Liver (tissue), 9 donors: ENCODE measurements around the gene ATAT1. TPM values are rescaled to one million over a fixed set of nuclear protein-coding genes. Genes with fewer than 3 reads are reported as not detected.
A peak's percentile ranks its signal among the peaks of the same experiment; 100 is the strongest.

ENCODE experiments used
- DNase-seq: peaks from one replicate; pipeline ENCODE4 v3.0.0-alpha.2; 2017; ENCODE audit warnings: low spot score
- H3K27ac ChIP-seq, 2 donors: one replicate each; pipeline ENCODE4 v1.7.0; 2013; ENCODE audit warnings: inconsistent platforms in 2 of 2, low read length in 2 of 2, control low read depth in 1 of 2, low read depth in 1 of 2, mild to moderate bottlenecking in 1 of 2
- H3K27me3 ChIP-seq, 4 donors: one replicate each; pipeline versions ENCODE4 v1.6.1 to v1.7.0; 2013; ENCODE audit warnings: low read length in 3 of 4, inconsistent platforms in 1 of 4, mild to moderate bottlenecking in 1 of 4, moderate library complexity in 1 of 4; ENCODE audit not compliant: control insufficient read depth in 4 of 4, insufficient read depth in 4 of 4
- H3K36me3 ChIP-seq, 4 donors: one replicate each; pipeline versions ENCODE4 v1.6.1 to v1.7.0; 2013; ENCODE audit warnings: low read length in 3 of 4, mild to moderate bottlenecking in 3 of 4, low read depth in 1 of 4, moderate library complexity in 1 of 4; ENCODE audit not compliant: control insufficient read depth in 4 of 4, insufficient read depth in 3 of 4
- H3K4me1 ChIP-seq, 4 donors: one replicate each; pipeline versions ENCODE4 v1.6.1 to v1.7.0; 2013; ENCODE audit warnings: low read length in 3 of 4, mild to moderate bottlenecking in 3 of 4, moderate library complexity in 1 of 4; ENCODE audit not compliant: control insufficient read depth in 4 of 4, insufficient read depth in 4 of 4
- H3K4me3 ChIP-seq, 3 donors: one replicate each; pipeline versions ENCODE4 v1.6.1 to v1.7.0; 2013; ENCODE audit warnings: low read length in 3 of 3, control low read depth in 1 of 3, low read depth in 1 of 3, mild to moderate bottlenecking in 1 of 3
- H3K9ac ChIP-seq, 2 donors: one replicate each; pipeline ENCODE4 v1.7.0; 2013; ENCODE audit warnings: low read length in 2 of 2, mild to moderate bottlenecking in 2 of 2, moderate library complexity in 2 of 2, control low read depth in 1 of 2, low read depth in 1 of 2
- H3K9me3 ChIP-seq, 4 donors: one replicate each; pipeline versions ENCODE4 v1.6.1 to v1.7.0; 2013; ENCODE audit warnings: low read length in 3 of 4; ENCODE audit not compliant: control insufficient read depth in 4 of 4
- ATF3 ChIP-seq: IDR thresholded peaks from 2 replicates; pipeline ENCODE4 v1.6.1; 2016; ENCODE audit warnings: antibody characterized with exemption
- CTCF ChIP-seq: fragments of 150-350 bp; IDR thresholded peaks from 2 replicates; pipeline ENCODE4 v1.5.1; 2017; ENCODE audit warnings: improper control_type of control experiment, low read depth, low read length; ENCODE audit not compliant: missing input control
- EGR1 ChIP-seq, 2 donors: IDR thresholded peaks; 2 replicates each; pipeline ENCODE4 v1.6.1; 2016 to 2018; ENCODE audit warnings: antibody characterized with exemption in 2 of 2, low read depth in 2 of 2
- FOXA1 ChIP-seq: IDR thresholded peaks from 2 replicates; pipeline ENCODE4 v1.6.1; 2016; ENCODE audit warnings: antibody characterized with exemption
- FOXA2 ChIP-seq: IDR thresholded peaks from 2 replicates; pipeline ENCODE4 v1.6.1; 2016; ENCODE audit warnings: antibody characterized with exemption
- GABPA ChIP-seq, 2 donors: IDR thresholded peaks in 1 of 2; conservative IDR thresholded peaks in 1 of 2; 2 replicates each; pipeline ENCODE4 v1.6.1; 2016; ENCODE audit warnings: antibody characterized with exemption in 2 of 2, mild to moderate bottlenecking in 1 of 2, moderate library complexity in 1 of 2
- HNF4A ChIP-seq, 2 donors: conservative IDR thresholded peaks; 2 replicates each; pipeline ENCODE4 v1.6.1; 2016; ENCODE audit warnings: antibody characterized with exemption in 2 of 2, mild to moderate bottlenecking in 2 of 2
- HNF4G ChIP-seq: IDR thresholded peaks from 2 replicates; pipeline ENCODE4 v1.6.1; 2016; ENCODE audit warnings: antibody characterized with exemption
- JUND ChIP-seq, 2 donors: IDR thresholded peaks; 2 replicates each; pipeline ENCODE4 v1.6.1; 2016; ENCODE audit warnings: antibody characterized with exemption in 2 of 2
- MAX ChIP-seq: IDR thresholded peaks from 2 replicates; pipeline ENCODE4 v1.6.1; 2016; ENCODE audit warnings: antibody characterized with exemption
- NR2F2 ChIP-seq: IDR thresholded peaks from 2 replicates; pipeline ENCODE4 v1.6.1; 2016; ENCODE audit warnings: antibody characterized with exemption
- RAD21 ChIP-seq, 2 donors: IDR thresholded peaks; 2 replicates each; pipeline ENCODE4 v1.6.1; 2016; ENCODE audit warnings: antibody characterized with exemption in 2 of 2, mild to moderate bottlenecking in 2 of 2
- REST ChIP-seq: IDR thresholded peaks from 2 replicates; pipeline ENCODE4 v1.6.1; 2016; ENCODE audit warnings: antibody characterized with exemption, mild to moderate bottlenecking
- RXRA ChIP-seq, 2 donors: IDR thresholded peaks; 2 replicates each; pipeline ENCODE4 v1.6.1; 2017 to 2018; ENCODE audit warnings: antibody characterized with exemption in 2 of 2, mild to moderate bottlenecking in 1 of 2
- SP1 ChIP-seq: IDR thresholded peaks from 2 replicates; pipeline ENCODE4 v1.6.1; 2018; ENCODE audit warnings: antibody characterized with exemption, mild to moderate bottlenecking
- TAF1 ChIP-seq: conservative IDR thresholded peaks from 2 replicates; pipeline ENCODE4 v1.6.1; 2016; ENCODE audit warnings: antibody characterized with exemption, mild to moderate bottlenecking
- YY1 ChIP-seq: IDR thresholded peaks from 2 replicates; pipeline ENCODE4 v1.6.1; 2016; ENCODE audit warnings: antibody characterized with exemption, mild to moderate bottlenecking
- WGBS: extraction: QIAGEN DNeasy Blood & Tissue Kit; methylation state at CpG from one replicate; pipeline ENCODE4 v1.1.7; 2013; 5-methylcytosine and 5-hydroxymethylcytosine counted together
- polyA plus RNA-seq, 2 donors: library from polyadenylated mRNA; stranded (reverse) in 1 of 2; unstranded in 1 of 2; fragments of 200-250 nt in 1 of 2; fragments of >200 nt in 1 of 2; fragmentation: Nextera tagmentation in 1 of 2; extraction: Ambion mirVana in 1 of 2; gene quantifications; one replicate each; pipeline versions ENCODE4 v1.2.1 to v1.2.3, GENCODE V29; 2013 to 2015
- total RNA-seq, 2 donors: library from RNA; depleted of rRNA; stranded (reverse); fragments of >200 nt; gene quantifications; one replicate each; pipeline ENCODE4 v1.2.3, GENCODE V29; 2014
- donor health status: healthy.
- donor health status: healthy.
- donor health status: healthy.
- donor health status: healthy.
- donor health status: healthy.

ATAT1 gene
- total RNA-seq (1 to 10 TPM; 2.1 to 3.3 TPM), polyA plus RNA-seq (1 to 10 TPM; 2.6 to 5.4 TPM)

- peak; percentile 88 for DNase-seq
- Histone ChIP-seq H3K4me3 (peak within 1 kb of the TSS; percentile 60 to 83 (median 61)), H3K4me1 (peaks cover 1 to 20% (median 12%) of the 10 kb centered on the region in 4 donors), H3K9ac (peak within 1 kb of the TSS; percentile 64 to 84), H3K36me3 (peaks cover 13 to 43% (median 28%) of the 10 kb centered on the region in 4 donors), H3K27ac (peak within 1 kb of the TSS; percentile 69 to 91), H3K9me3 (no peaks in the 10 kb centered on the region), H3K27me3 (no peaks in the 10 kb centered on the region)
- 5% methylated on average over 36 of the region's 36 CpGs for WGBS
- TF ChIP-seq RXRA (IDR thresholded peaks at IDR 0.05) (peak; percentile 40 to 78), EGR1 (IDR thresholded peaks at IDR 0.05; ENCODE audit: low read depth in 2 of 2) (no peak), YY1 (peak; percentile 38), GABPA (IDR thresholded peaks at IDR 0.05 in 1 of 2, conservative IDR thresholded peaks at IDR 0.05 in 1 of 2) (peak; percentile 73 to 91), HNF4G (peak; percentile 72), FOXA2 (no peak), SP1 (peak; percentile 62), NR2F2 (peak; percentile 93), ATF3 (no peak), TAF1 (no peak), RAD21 (IDR thresholded peaks at IDR 0.05) (peak; percentile 24 to 54), MAX (no peak), CTCF (peak; percentile 22), HNF4A (conservative IDR thresholded peaks at IDR 0.05) (peak; percentile 59 to 73)
These were observed at the start of gene ATAT1 for GRCh38 chr6:30626484-30627366. Gene ATAT1 (plus strand): TSS chr6:30626874.

GRCh38 chr6:30578051-30578450 is 48.6 kb upstream of the ATAT1 start:
- peaks cover 14 to 55% (median 35%) of the 10 kb centered on the region in 4 donors for H3K36me3 ChIP-seq

More at GRCh38 chr6:30578051-30578450, 48.6 kb upstream of the ATAT1 start:
- no peak for TF ChIP-seq YY1
- TF ChIP-seq NR2F2 = no peak
- TF ChIP-seq REST = no peak
- no peak for TF ChIP-seq RAD21 (IDR thresholded peaks at IDR 0.05)
- no peak for TF ChIP-seq RXRA (IDR thresholded peaks at IDR 0.05)
- no peak for TF ChIP-seq ATF3
- no peak for TF ChIP-seq JUND (IDR thresholded peaks at IDR 0.05)
- TF ChIP-seq FOXA1 = no peak
- no peak for TF ChIP-seq CTCF
- no peak for TF ChIP-seq HNF4A (conservative IDR thresholded peaks at IDR 0.05)
- Histone ChIP-seq H3K4me1 (peaks cover 0 to 8% (median 4%) of the 10 kb centered on the region in 4 donors), H3K27ac (no peak overlapping the region), H3K9ac (no peak overlapping the region), H3K9me3 (no peaks in the 10 kb centered on the region), H3K27me3 (no peaks in the 10 kb centered on the region), H3K4me3 (no peak overlapping the region)
- 98% methylated on average over 8 of the region's 8 CpGs for WGBS
- no peak for DNase-seq
